GM12878 (cell line): ENCODE results near the gene RRAD. TPM values are rescaled to one million over a fixed set of nuclear protein-coding genes. Genes with fewer than 3 reads are reported as not detected.

ENCODE experiments used
- ATAC-seq: fragments of 200-7000 bp; cut with Tn5 transposase; 3 replicates; pipeline ENCODE4 v1.9.1; 2020; ENCODE audit warnings: mild to moderate bottlenecking, moderate library complexity
- BruUV-seq: library from RNA; stranded (reverse); fragments of 400-500 nt; replicated peaks from 2 replicates; lab custom pipeline; 2021; lab: Mats Ljungman, UMichigan
- CTCF ChIA-PET: fragments of 300-600 bp; sonication (Branson Sonifier 250); formaldehyde crosslinking; extraction: SDS; loops from one replicate; lab custom pipeline; 2021; ENCODE audit warnings: inconsistent platforms; lab: Yijun Ruan, JAX
- POLR2A ChIA-PET: fragments of 350-600 bp; formaldehyde crosslinking; extraction: SDS; loops from one replicate; lab custom pipeline; 2021; ENCODE audit warnings: inconsistent platforms; lab: Charles Lee
- RAD21 ChIA-PET: fragments of 300-600 bp; sonication (Branson Sonifier 250); formaldehyde crosslinking; loops from one replicate; lab custom pipeline; 2023; ENCODE audit warnings: antibody characterized with exemption; ENCODE audit not compliant: unreplicated experiment; lab: Charles Lee
- SMC1A ChIA-PET: fragments of 300-600 bp; sonication (Branson Sonifier 250); formaldehyde crosslinking; loops from one replicate; lab custom pipeline; 2023; ENCODE audit not compliant: unreplicated experiment, uncharacterized antibody; lab: Charles Lee
- DNase-seq: peaks from one replicate; pipeline ENCODE4 v3.0.0-alpha.2; 2011; ENCODE audit warnings: low read depth, low spot score
- FAIRE-seq: peaks from 3 replicates; lab custom pipeline; 2011; peaks lifted over from hg19 to GRCh38; lab: Jason Lieb, UNC
- H2AFZ ChIP-seq: 2 replicates; pipeline ENCODE4 v1.6.0; 2011; ENCODE audit warnings: low read depth, low read length, control low read depth; ENCODE audit not compliant: control insufficient read depth
- H3K27ac ChIP-seq: 2 replicates; pipeline ENCODE4 v1.5.1; 2011; ENCODE audit warnings: control low read depth; ENCODE audit not compliant: control insufficient read depth, insufficient read depth
- H3K27me3 ChIP-seq, 2 experiments: replicated peaks in 1 of 2; 2 replicates each; pipeline versions ENCODE4 v1.6.0 to v1.6.1; 2011; ENCODE audit warnings: low read length in 1 of 2; ENCODE audit not compliant: control insufficient read depth in 2 of 2, insufficient read depth in 2 of 2
- H3K36me3 ChIP-seq, 2 experiments: 2 replicates each; pipeline ENCODE4 v1.5.1; 2011; ENCODE audit warnings: low read length in 1 of 2; ENCODE audit not compliant: control insufficient read depth in 2 of 2, insufficient read depth in 2 of 2
- H3K4me1 ChIP-seq: 2 replicates; pipeline ENCODE4 v1.6.1; 2011; ENCODE audit warnings: mild to moderate bottlenecking, low read length, moderate library complexity, mixed read lengths; ENCODE audit not compliant: control insufficient read depth, insufficient read depth
- H3K4me2 ChIP-seq: 2 replicates; pipeline ENCODE4 v1.6.0; 2011; ENCODE audit warnings: control low read depth; ENCODE audit not compliant: control insufficient read depth, insufficient read depth
- H3K4me3 ChIP-seq: fragments of 200-600 bp; sonication (generic); 2 replicates; pipeline ENCODE4 v1.5.1; 2016
- H3K79me2 ChIP-seq: 2 replicates; pipeline ENCODE4 v1.6.0; 2011; ENCODE audit warnings: low read length; ENCODE audit not compliant: control insufficient read depth, insufficient read depth
- H3K9ac ChIP-seq: 2 replicates; pipeline ENCODE4 v1.8.0; 2011; ENCODE audit warnings: low read length, control low read depth, mixed read lengths; ENCODE audit not compliant: control insufficient read depth, insufficient read depth
- H3K9me3 ChIP-seq: replicated peaks from 3 replicates; pipeline ENCODE4 v1.5.1; 2011; ENCODE audit warnings: mild to moderate bottlenecking, low read length; ENCODE audit not compliant: control insufficient read depth, insufficient read depth
- H4K20me1 ChIP-seq: 2 replicates; pipeline ENCODE4 v1.6.0; 2011; ENCODE audit not compliant: control insufficient read depth, insufficient read depth
- DPF2 ChIP-seq: fragments of 450-650 bp; IDR thresholded peaks from 2 replicates; pipeline ENCODE4 v1.6.1; 2017; ENCODE audit warnings: mild to moderate bottlenecking
- FOXM1 ChIP-seq: IDR thresholded peaks from 2 replicates; pipeline ENCODE4 v1.6.1; 2012; ENCODE audit warnings: low read depth, mild to moderate bottlenecking, inconsistent platforms, low read length, moderate library complexity
- HSF1 ChIP-seq: fragments of 150-350 bp; IDR thresholded peaks from 2 replicates; pipeline ENCODE4 v1.6.1; 2014; ENCODE audit warnings: mild to moderate bottlenecking, low read depth, low read length
- IKZF1 ChIP-seq: fragments of 450-650 bp; conservative IDR thresholded peaks from 2 replicates; pipeline ENCODE4 v1.6.1; 2017; ENCODE audit warnings: antibody characterized with exemption, mild to moderate bottlenecking
- POLR2A ChIP-seq: IDR thresholded peaks from 2 replicates; pipeline ENCODE4 v1.6.1; 2011; ENCODE audit warnings: low read depth, mild to moderate bottlenecking, low read length
- RELB ChIP-seq: fragments of 450-650 bp; IDR thresholded peaks from 2 replicates; pipeline ENCODE4 v1.6.1; 2017; ENCODE audit warnings: low read depth, mild to moderate bottlenecking, moderate library complexity
- SMAD5 ChIP-seq: IDR thresholded peaks from 2 replicates; pipeline ENCODE4 v1.6.1; 2016; ENCODE audit warnings: antibody characterized with exemption, low read depth
- STAT1 ChIP-seq: fragments of 450-650 bp; conservative IDR thresholded peaks from 2 replicates; pipeline ENCODE4 v1.6.1; 2014; ENCODE audit warnings: antibody characterized with exemption, mild to moderate bottlenecking
- WGBS: methylation state at CpG from one replicate; pipeline ENCODE4 v1.1.6; 2016; ENCODE audit warnings: low lambda C conversion rate; ENCODE audit not compliant: insufficient replicate concordance, insufficient coverage; ENCODE audit errors: missing lambda C conversion rate; 5-methylcytosine and 5-hydroxymethylcytosine counted together
- in situ Hi-C: fragments of 300-500 bp; cut with MboI; formaldehyde crosslinking; loops from 9 replicates; pipeline ENCODE4 v1.14.3; 2018; ENCODE audit warnings: mixed read lengths
- intact Hi-C: fragments of 100-400 bp; cut with micrococcal nuclease; formaldehyde crosslinking; loops from one replicate; pipeline ENCODE4 v1.14.2; 2022; ENCODE audit not compliant: unreplicated experiment
- polyA plus RNA-seq, 11 experiments: library from polyadenylated mRNA; depleted of rRNA in 4 of 11; unstranded in 6 of 11; stranded (reverse) in 5 of 11; fragments of >200 nt; fragmentation: Nextera tagmentation in 4 of 11; fragmentation: Illumina TruSeq in 1 of 11; extraction: Ambion mirVana in 4 of 11; extraction: Trizol in 1 of 11; gene quantifications; 1 replicate in 1 of 11; 2 replicates in 10 of 11; pipeline versions ENCODE4 v1.2.1 to v1.2.3, GENCODE V29; 2011 to 2016; ENCODE audit warnings: inconsistent platforms in 2 of 11, missing spikeins in 2 of 11, low read depth in 1 of 11
- total RNA-seq, 4 experiments: library from RNA; depleted of rRNA in 3 of 4; stranded (reverse); fragments of >200 nt in 3 of 4; fragmentation: Illumina TruSeq in 1 of 4; extraction: Trizol in 1 of 4; gene quantifications; 2 replicates each; pipeline versions ENCODE4 v1.2.1 to v1.2.3, GENCODE V29; 2013 to 2021

The RRAD gene
- total and polyA plus RNA-seq, 10 of the 15 experiments (the other 5 are each of a cell fraction or from before 2014, with no cell fraction given): 0.11 to 8.5 (median 2.8) TPM

GRCh38 chr16:66927918-66928649, 2.7 kb upstream of the RRAD start:
- no peaks in the 10 kb centered on the region for H4K20me1 ChIP-seq
- DNase-seq: no peak
- H3K4me1 ChIP-seq: peaks cover 29% of the 10 kb centered on the region
- peaks cover 4% of the 10 kb centered on the region for H3K79me2 ChIP-seq
- H3K36me3 ChIP-seq: no peaks in the 10 kb centered on the region
- no peak for FAIRE-seq
- H3K9me3 ChIP-seq: no peaks in the 10 kb centered on the region
- no peak overlapping the region for H3K4me2 ChIP-seq
- ChIA-PET POLR2A (interaction anchor here (0.5 to 0.6 kb wide), 2 partner anchors 9 to 93 kb away, joined by 3 read pairs; no protein-coding TSS in a partner anchor), SMC1A (interaction anchor here (0.6 to 1.9 kb wide), 7 partner anchors 11 to 110 kb away, joined by 3 to 9 read pairs (median 4); no protein-coding TSS in a partner anchor), CTCF (interaction anchor here (0.9 to 6.7 kb wide), 12 partner anchors 16 to 97 kb away, joined by 3 to 77 read pairs (median 4); partner anchors contain the start of genes NAE1 and PDP2), RAD21 (interaction anchor here (0.5 to 1.6 kb wide), 8 partner anchors 9 to 318 kb away, joined by 3 to 7 read pairs (median 4); partner anchors contain the start of genes CDH16 and NAE1)
- BruUV-seq: no TSS peak
- TF ChIP-seq POLR2A: peak; percentile 44
- TF ChIP-seq STAT1: no peak
- H3K27me3 ChIP-seq: no peaks in the 10 kb centered on the region; a peak in 2 of 4 replicates
- 91% methylated on average over 8 of the region's 8 CpGs for WGBS
- in situ Hi-C loops: no loop called here
- H3K9ac ChIP-seq: no peak overlapping the region
- H3K27ac ChIP-seq: no peak overlapping the region; the same call in 1 of the 2 replicates
- ATAC-seq: no peak; the same call in 1 of the 3 replicates
- intact Hi-C loops: loop anchor here (1.0 to 5.0 kb wide), 2 partner anchors 33 to 176 kb away; partner anchors contain the start of gene DYNC1LI2
- no peak overlapping the region for H2AFZ ChIP-seq
- no peak overlapping the region for H3K4me3 ChIP-seq

- no peak for DNase-seq
- Histone ChIP-seq H4K20me1 (no peaks in the 10 kb centered on the region), H3K4me1 (peaks cover 29% of the 10 kb centered on the region), H3K27ac (peak overlapping the region; percentile 24; the same call in 1 of the 2 replicates), H2AFZ (no peak overlapping the region), H3K4me3 (no peak overlapping the region), H3K4me2 (0 out of 2 replicates have a peak overlapping the region, but pooled peaks have one; percentile 9), H3K36me3 (no peaks in the 10 kb centered on the region), H3K27me3 (no peaks in the 10 kb centered on the region; a peak in 2 of 4 replicates), H3K9me3 (no peaks in the 10 kb centered on the region), H3K79me2 (no peaks in the 10 kb centered on the region), H3K9ac (no peak overlapping the region)
- no TSS peak for BruUV-seq
- WGBS: 26% methylated on average over 3 of the region's 3 CpGs
- ChIA-PET RAD21 (interaction anchor here (0.5 to 1.6 kb wide), 3 partner anchors 32 to 319 kb away, joined by 3 to 4 read pairs (median 3); partner anchors contain the start of gene PDP2), SMC1A (interaction anchor here (1.1 kb wide), 1 partner anchor 32 kb away, joined by 3 read pairs; no protein-coding TSS in a partner anchor), CTCF (interaction anchor here (1.0 to 6.7 kb wide), 8 partner anchors 10 to 318 kb away, joined by 3 to 77 read pairs (median 5); partner anchors contain the start of gene NAE1), POLR2A (interaction anchor here (1.1 kb wide), 1 partner anchor 9 kb away, joined by 3 read pairs; no protein-coding TSS in a partner anchor)
- FAIRE-seq: no peak
- ATAC-seq: peak; percentile 54
- intact Hi-C loops: loop anchor here (5.0 kb wide), 1 partner anchor 175 kb away; the partner anchor contains the start of gene DYNC1LI2
- in situ Hi-C loops: no loop called here
- TF ChIP-seq FOXM1 (no peak), SMAD5 (no peak), IKZF1 (peak; percentile 63), DPF2 (no peak), RELB (0 out of 2 replicates have a peak, but pooled peaks have one; percentile 18), HSF1 (no peak)
These were observed 1.7 kb upstream of the RRAD start for GRCh38 chr16:66926961-66927436.
